SHP77 (cell line): ENCODE measurements around the gene DPH7.
"Not testable (repeated sequence)": the region's sequence is repeated elsewhere in the genome, so short reads cannot be mapped to it uniquely, and the experiment has no call there.

Source experiments
- DNase-seq, 2 experiments: peaks; one replicate each; lab custom pipeline; 2025; lab: John Stamatoyannopoulos, UW

DPH7 gene

GRCh38 chr9:137547687-137548543, 30.8 kb downstream of the DPH7 start:
- no peak for DNase-seq

DNA sequence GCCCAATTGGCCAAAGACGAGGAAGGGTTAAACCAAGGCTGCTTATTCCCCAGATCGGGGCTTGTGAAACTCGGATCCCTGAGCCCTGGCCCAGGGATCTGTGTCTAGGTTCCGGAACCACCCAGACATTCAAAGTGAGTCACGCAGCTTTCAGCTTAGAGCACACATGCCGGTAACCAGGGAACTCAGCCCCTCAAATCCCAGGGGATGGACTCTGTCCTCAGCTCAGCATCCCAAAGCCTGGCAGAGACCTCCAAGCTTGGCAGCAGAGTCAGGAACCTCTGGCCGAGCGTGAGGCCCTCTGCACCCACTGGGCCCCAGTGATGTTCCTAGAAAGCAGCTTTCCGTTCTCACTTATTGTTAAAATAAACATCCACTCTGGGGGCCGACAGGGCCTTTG, 33.6 kb downstream of the DPH7 start:
- no peak for DNase-seq

DNA sequence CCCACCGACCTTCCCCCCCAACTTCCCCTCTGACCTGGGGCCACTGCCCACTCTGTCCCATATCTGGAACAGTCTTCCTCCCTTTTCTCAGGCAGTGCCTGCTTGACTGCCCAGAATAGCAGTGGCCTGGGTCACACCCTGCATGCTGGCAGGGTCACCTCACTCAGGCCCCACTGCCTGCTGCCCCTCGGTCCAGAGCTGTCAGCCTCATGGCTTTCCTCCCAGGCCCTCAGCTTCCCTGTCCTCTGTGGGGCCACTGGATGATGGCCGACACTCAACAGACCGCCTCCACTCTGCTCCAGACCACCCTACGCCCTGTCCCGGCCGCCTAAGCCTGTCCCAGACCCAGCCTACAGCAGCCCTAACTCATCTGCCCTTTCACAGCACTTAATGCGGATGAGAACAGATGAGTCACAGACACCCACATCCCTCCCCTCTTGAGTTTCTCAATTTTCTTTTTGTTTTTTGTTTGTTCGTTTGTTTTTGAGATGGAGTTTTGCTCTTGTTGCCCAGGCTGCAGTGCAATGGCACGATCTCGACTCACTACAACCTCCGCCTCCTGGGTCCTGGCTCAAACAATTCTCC, 34.5 kb downstream of the DPH7 start:
- DNase-seq: no peak

DNA sequence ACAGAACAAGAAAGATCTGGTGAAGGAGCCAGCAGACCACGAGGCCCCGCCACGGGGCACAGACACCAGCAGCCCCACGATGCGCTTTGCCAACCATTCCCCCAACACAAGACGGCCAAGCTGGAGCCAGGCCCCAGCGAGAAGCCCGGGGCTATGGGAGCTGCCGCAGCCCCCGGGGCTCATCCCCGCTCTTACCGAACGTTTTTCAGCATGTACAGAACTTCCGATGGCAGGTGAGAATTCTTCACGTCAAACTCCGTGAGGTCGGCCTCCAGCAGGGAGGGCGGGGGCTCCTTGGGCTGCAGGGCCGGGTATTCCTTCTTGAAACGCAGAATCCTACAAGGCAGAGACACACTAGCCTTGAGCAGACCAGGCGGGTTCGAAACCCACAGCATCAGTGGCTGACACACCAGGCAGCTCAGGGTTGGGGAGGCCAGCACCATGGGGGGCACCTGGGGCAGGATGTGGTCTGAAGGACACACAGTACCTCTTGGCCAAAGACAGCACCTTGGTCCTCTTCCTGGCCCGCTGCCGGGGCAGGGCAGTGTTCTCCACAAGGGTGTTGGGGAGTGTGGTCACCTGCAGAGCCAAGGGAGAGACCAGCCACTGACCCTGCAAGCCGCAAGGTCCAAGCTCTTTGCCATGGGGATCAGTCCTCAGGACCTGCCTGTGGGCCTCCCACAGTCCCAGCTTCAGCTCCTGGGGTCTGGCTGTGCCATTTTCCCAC, 35.3 kb downstream of the DPH7 start:
- DNase-seq: no peak

DNA sequence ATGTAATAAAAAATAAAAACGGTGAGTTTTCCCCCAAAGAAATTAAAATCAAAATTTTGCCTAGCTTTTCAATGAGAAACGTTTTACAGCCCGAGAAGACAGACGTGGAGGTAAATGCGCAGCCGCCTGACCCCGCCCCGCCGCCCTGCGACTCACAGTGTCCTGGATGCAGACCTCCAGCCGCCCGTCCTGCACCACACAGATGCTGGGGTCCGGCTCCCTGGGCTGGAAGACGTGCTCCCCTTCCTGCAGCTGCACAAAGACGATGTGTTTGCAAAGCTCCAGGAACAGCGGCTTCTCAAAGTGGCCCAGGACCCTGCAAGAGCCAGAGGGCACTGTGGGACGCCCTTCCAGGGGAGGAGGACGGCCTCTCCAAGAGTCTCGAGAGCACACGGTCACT, 36.2 kb downstream of the DPH7 start:
- no peak for DNase-seq

DNA sequence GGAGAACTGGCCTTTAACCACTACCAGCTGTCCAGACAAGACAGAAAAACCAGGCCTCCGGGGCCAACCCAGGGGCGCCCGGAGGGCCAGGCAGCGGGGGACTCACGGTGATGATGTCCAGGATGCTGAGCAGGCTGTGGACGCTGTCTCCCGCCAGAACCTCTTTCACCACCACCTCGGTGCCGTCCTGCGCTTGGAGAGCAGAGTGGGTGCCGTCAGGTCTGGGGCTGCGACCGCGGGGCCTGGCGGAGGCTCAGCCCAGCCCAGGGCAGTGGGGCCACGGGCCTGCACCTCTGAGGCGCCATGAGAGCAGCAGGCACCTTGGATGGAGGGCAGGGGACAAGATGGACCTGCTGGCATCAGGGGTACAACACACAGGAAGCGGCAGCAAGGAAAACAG, 38.2 kb downstream of the DPH7 start:
- DNase-seq: no peak

DNA sequence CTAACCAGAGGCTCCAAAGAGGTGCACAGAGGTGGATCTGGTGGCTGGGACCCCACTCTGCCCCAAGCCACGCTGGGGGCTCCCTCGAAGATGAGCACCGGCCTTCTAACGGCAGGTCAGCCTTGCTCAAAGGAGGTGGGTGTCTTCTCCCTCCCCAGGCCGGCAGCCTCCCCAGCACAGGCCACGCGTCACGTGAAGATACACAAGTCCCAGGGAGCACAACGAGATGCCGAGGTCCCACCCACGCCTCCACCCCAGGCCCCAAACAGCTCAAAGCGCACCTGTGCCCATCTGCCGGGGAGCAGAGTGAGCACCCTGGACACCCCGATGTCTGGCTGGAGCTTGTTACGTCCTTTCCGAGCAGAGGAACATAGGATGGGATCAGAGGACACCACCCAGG, 40.7 kb downstream of the DPH7 start:
- no peak for DNase-seq

DNA sequence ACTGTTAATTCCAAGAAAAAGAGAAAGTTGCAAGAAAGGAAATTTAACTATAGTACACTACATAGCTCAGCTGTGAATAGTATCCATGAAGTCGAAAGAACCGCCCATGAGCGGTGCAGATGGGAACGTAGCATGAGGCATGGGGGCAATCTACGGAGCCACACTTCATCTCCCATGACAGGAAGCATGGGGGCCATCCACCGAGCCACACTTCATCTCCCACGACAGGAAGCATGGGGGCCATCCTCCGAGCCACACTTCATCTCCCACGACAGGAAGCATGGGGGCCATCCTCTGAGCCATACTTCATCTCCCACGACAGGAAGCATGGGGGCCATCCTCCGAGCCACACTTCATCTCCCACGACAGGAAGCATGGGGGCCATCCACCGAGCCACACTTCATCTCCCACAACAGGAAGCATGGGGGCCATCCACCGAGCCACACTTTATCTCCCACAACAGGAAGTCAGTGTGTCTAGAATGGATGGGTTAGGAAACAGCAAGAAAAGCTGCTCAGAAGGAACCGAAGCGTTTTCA, 42.1 kb downstream of the DPH7 start:
- DNase-seq: not testable (repeated sequence)

DNA sequence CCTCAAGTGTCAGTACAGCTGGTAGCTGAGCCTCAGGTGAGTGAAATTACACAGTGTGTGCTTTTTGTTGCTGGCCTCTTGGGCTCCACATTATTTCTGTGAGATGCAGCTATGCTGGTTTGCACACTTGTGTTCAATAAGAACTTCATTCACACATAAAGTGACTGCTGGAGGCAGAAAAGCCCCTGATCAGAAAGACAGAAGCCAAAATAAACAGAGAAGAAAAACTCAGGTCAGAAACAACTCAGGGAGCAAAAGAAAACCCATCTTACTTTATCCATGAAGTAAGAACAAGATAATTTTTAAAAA, 43.7 kb downstream of the DPH7 start:
- DNase-seq: no peak

DNA sequence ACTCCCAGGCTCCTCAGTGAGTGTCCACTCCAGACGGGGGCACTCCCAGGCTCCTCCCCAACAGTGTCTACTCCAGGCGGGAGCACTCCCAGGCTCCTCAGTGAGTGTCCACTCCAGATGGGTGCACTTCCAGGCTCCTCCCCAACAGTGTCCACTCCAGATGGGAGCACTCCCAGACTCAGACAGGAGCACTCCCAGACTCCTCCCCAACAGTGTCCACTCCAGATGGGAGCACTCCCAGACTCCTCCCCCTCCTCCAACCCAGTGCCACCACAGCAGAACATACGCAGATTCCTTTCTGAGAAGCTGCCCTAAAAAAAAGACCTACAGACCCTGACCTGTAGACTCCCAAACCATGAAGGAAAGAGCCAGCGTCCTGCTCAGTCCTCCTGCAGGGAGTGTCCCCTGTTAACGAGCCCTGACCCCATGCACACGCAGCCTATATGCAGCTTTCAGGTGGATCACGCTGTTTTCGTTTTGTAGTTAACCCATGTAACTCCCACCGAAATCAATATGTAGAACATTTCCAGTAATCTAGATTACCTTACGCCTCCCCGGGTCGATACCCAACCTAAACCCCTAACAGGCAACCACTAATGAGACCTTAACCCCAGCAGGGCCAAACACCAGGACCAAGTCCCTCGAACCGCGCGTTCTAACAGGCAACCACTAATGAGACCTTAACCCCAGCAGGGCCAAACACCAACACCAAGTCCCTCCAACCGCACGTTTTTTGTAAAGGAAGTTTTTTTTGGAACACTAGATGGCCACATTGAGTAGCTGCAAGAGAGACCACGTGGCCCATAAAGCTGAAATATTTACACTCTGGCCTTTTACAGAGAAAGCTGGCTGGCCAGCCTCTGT, 44.2 kb downstream of the DPH7 start:
- DNase-seq: peak; percentile 86 to 92

DNA sequence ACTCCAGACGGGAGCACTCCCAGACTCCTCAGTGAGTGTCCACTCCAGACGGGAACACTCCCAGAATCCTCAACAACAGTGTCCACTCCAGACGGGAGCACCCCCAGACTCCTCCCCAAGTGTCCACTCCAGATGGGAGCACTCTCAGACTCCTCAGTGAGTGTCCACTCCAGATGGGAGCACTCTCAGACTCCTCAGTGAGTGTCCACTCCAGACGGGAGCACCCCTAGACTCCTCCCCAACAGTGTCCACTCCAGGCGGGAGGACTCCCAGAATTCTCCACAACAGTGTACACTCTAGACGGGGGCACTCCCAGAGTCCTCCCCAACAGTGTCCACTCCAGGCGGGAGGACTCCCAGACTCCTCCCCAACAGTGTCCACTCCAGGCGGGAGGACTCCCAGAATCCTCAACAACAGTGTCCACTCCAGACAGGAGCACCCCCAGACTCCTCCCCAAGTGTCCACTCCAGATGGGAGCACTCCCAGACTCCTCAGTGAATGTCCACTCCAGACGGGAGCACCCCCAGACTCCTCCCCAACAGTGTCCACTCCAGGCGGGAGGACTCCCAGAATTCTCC, 45.7 kb downstream of the DPH7 start:
- DNase-seq: not testable (repeated sequence)

GRCh38 chr9:137531099-137531765, 47.5 kb downstream of the DPH7 start:
- DNase-seq: no peak

DNA sequence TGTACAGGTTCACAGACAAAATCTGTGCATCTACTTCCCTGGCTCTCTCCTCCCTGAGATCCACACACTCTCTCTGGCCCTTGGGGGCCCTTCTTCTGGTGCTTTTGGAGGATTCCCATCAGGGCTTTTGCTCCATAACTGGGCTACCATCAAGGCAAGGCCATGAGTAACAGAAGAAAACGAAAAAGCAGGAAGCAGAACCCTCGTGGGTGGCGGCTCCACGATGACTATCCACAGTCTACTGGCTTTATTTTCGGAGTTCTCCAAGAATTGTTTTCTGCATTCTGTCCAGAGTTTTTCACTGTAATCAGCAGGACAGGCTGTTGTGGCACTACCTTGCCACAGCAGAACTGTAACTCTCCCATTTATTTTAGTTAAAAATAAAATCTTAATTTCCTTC, 48.4 kb downstream of the DPH7 start:
- DNase-seq: no peak

- DNase-seq: no peak
Measured at GRCh38 chr9:137524981-137525317, 53.8 kb downstream of the DPH7 start.

DNA sequence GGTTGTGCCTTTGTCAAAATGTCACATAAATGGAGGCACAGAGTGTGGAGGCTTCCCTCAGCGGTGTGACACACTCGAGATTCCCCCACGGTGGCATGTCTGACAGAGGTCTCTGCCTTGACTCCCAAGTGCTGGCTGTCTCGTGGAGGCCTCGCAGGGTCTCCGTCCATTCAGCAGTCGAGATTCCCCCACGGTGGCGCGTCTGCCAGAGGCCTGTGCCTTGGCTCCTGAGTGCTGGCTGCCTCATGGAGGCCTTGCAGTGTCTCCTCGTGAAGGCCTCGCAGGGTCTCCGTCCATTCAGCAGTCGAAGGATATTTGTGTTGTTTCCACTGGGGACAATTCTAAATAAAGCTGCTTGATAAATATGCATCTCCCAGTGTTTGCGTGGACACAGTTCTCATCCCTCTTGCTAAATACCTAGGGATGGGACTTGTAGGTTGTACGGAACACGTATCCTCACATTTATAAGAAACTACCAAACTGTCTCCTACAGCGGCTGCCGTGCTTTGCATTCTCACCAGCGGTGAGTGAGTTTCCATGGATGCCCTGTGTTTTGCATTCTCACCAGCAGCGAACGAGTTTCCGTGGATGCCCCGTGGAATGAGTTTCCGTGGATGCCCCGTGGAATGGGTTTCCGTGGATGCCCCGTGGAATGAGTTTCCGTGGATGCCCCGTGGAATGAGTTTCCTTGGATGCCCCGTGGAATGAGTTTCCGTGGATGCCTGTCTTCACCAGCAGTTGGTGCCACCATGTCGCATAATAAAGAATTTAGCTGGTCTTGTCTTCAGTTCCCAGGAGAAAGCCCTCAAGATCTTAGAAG, 54.4 kb downstream of the DPH7 start:
- DNase-seq: no peak

GRCh38 chr9:137522746-137523455, 55.8 kb downstream of the DPH7 start:
- DNase-seq: no peak

DNA sequence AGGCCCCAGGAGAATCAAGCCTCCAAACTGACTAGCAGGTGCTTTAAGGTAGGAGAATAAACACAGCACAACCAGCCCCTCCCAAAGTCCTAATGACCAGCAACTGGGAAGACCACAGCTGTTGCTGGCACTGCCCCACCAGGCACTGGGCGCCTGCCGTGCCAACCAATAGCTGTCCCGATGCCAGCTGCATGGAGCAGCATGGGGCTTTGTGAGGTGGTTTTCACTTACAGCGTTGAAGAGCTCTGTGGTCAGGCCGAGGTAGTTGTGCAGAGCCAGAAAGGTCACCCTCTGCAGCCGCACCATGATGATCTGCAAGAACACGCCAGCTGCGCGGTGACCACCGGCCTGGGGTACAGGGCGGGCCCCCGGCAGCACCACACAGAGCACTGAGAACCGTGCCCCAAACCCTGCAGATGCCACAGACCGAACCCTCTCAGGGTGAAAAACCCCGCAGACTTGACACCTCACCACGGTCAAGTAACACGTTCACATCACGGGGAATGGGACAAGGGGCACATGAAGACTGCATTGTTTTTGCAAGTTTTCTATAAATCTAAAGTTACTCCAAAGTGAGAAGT, 57.2 kb downstream of the DPH7 start:
- DNase-seq: no peak

GRCh38 chr9:137520614-137521404, 57.9 kb downstream of the DPH7 start:
- no peak for DNase-seq
